ENCODE measurements around the gene TRPC6.
"Not testable (repeated sequence)": the region's sequence is repeated elsewhere in the genome, so short reads cannot be mapped to it uniquely, and the experiment has no call there.

TRPC6 gene

DNA sequence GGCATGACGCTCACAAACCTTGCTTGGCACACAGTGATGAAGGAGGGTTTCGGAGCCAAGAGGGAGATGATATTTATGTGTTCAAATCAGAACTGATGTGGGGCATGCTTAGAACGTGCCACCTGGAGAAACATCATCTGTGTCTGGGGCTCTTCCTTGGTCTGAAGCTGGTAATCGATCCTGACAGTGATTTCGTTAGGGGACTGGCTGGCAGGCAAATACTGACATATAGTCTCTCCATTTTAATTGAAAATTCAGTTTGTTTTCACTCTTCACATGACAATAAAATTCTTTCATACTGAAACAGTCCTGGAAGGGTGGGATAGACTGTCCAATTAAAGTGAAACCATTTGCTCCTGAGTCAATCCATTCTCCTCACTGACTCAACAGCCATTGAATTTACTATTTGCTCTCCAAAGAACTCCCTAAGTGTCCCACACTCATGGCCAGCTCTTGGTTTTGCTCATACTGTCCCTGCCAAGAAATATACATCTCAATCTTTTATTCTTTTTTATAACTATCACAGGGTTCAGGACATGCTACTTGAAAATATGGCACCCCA is 134.8 kb downstream of the TRPC6 start:
- no peak for DNase-seq (ENCODE audit: low spot score)

GRCh38 chr11:101446726-101447125 is 137.1 kb downstream of the TRPC6 start:
- no peak for DNase-seq (ENCODE audit: low spot score)

- no peak for DNase-seq (ENCODE audit: low spot score)
These were observed 137.6 kb downstream of the TRPC6 start for GRCh38 chr11:101446238-101446637.

GRCh38 chr11:101445761-101446160 is 138.0 kb downstream of the TRPC6 start:
- no peak for DNase-seq (ENCODE audit: low spot score)

DNA sequence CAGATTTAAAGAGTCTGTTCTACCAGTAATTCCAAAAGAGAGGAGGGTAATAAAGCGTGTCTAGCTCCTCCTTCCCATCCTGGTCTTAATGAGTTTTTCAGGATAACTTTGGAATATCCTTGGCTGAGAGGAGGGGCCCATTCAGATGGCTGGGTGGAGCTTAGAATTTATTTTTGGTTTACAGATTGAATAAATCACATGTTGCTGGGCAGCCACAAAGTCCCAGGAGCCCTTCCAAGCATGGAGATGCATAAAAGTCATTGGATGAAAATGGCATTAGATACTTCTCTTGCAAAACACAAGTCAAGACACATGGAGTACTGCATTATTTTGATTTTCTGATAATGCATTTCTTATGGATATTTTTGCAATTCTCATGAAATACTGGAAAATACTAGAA is 139.0 kb downstream of the TRPC6 start:
- no peak for DNase-seq (ENCODE audit: low spot score)

DNA sequence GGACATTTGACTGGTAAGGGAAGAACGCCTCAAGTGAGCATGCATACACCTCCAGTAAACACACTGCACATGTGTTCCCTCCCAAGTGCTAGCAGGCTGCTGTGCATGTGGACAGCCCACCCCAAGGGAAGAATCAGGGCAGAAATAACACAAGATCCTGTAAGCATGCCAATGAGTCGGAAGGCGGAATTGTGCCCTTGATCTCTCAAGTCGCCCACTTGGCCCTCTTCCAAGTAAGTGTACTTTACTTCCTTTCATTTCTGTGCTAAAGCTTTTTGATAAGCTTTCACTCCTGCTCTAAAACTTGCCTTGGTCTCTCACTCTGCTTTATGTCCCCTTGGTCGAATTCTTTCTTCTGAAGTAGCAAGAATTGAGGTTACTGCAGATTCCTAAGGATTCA is 139.6 kb downstream of the TRPC6 start:
- DNase-seq (ENCODE audit: low spot score) = no peak

DNA sequence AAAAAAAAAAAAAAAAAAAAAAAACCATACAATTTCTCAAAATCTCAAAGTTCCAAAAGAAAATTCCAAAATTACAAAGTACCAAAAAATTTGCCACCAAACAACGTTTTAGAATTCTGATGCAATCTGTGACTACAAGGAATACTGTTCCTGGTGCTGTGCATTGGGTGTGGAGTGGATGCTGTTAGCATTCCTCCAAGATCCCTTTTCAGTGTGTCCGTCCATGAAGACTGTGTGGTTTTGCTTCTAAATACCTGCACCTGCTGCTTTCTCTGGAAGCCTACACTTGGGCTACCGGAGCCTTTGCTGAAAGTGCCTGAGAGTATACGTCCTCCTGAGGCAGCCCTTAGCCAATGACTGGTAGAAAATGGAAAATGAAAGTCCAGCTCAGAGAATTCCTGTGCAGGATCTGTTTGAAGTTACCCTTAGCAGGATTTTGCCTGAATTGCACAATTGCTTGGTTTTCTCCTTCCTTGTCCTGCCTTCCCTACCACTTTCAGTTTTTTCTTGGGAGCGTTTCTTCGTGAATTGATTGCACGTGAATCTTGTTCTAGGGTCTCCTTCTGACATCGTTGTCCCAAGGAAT is 140.8 kb downstream of the TRPC6 start:
- no peak for DNase-seq (ENCODE audit: low spot score)

GRCh38 chr11:101442171-101442570 is 141.6 kb downstream of the TRPC6 start:
- no peak for DNase-seq (ENCODE audit: low spot score)

GRCh38 chr11:101441747-101442146 is 142.1 kb downstream of the TRPC6 start:
- no peak for DNase-seq (ENCODE audit: low spot score)

GRCh38 chr11:101439488-101439887 is 144.3 kb downstream of the TRPC6 start:
- DNase-seq (ENCODE audit: low spot score) = no peak

- DNase-seq (ENCODE audit: low spot score) = not testable (repeated sequence)
These were observed 145.1 kb downstream of the TRPC6 start for GRCh38 chr11:101438708-101439107.

DNA sequence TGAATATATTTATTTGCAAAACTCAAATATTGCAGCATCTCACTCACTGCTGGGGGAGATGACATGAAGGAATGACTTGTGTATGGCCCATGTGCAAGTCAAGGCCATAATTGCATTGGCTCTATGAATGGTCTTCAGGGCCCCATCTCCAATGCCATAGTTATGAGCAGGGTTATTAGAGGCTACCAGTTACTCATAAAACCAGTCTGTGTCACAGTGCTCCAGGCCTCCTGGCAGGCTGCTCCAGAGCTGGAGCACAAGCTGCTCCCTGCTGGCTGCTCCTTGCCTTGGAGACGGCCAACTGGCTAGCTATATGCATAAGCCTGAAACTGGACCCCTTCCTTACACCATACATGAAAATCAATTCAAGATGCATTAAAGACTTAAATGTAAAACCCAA is 145.7 kb downstream of the TRPC6 start:
- no peak for DNase-seq (ENCODE audit: low spot score)

- DNase-seq (ENCODE audit: low spot score) = no peak
These were observed 147.2 kb downstream of the TRPC6 start for GRCh38 chr11:101436511-101437142.

DNA sequence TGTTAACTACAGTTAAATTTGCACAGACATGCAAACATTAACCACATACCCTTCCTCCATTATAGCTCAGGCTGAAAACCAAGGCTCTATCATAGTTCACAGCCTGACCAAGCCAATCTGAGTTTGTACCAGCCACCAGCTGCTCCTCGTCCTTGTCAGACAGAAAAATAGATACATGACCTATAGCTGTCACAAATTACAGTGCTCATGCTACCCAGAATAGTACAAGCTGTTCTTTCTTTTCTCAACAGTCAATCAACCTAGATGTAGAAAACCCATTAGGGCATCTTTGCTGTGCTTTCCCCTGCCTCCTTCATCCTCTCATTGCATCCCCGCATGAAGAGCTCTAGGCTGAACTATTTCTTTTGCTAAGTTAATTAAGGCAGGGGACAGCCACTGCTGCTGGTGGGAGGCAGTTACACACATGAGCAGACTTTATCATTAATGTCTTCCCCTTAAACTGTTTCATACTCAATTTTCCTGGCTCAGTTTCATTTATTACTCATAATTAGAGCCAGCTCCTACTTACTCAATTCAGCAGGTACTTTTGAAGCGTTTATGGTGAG is 148.3 kb downstream of the TRPC6 start:
- no peak for DNase-seq (ENCODE audit: low spot score)

- DNase-seq (ENCODE audit: low spot score) = no peak
These were observed 149.7 kb downstream of the TRPC6 start for GRCh38 chr11:101434026-101434643.

DNA sequence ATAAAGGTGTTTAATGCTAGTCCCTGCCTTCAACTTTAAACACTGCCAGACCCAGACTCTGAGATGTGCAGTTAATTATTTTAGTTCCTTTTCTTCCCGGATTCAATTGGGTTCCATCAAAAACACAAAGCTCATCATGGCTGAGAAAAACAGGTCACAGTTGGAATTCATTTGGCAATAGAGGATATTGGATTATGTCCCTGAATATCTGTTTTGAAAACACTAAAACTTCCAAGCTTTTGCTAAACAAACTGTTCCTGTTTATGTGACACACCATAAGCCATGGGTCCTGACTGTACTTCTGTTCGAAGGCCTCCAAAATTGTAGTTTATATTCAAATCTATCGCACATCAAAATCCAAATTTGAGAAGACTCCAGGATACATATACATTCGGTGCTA is 150.7 kb downstream of the TRPC6 start:
- DNase-seq (ENCODE audit: low spot score) = no peak

- DNase-seq (ENCODE audit: low spot score) = no peak
These were observed 153.9 kb downstream of the TRPC6 start for GRCh38 chr11:101429703-101430540.

GRCh38 chr11:101428918-101429317 is 154.9 kb downstream of the TRPC6 start:
- DNase-seq (ENCODE audit: low spot score) = no peak

- DNase-seq (ENCODE audit: low spot score) = no peak
These were observed 176.5 kb downstream of the TRPC6 start for GRCh38 chr11:101407324-101407723.
